HepG2 (cell line): Measurements from ENCODE around the gene USP17L22. TPM values are rescaled to one million over a fixed set of nuclear protein-coding genes. Genes with fewer than 3 reads are reported as not detected.
A peak's percentile ranks its signal among the peaks of the same experiment; 100 is the strongest.
"Not testable (repeated sequence)": the region's sequence is repeated elsewhere in the genome, so short reads cannot be mapped to it uniquely, and the experiment has no call there.

Experiments used
- ATAC-seq: fragments of 200-7000 bp; cut with Tn5 transposase; 3 replicates; pipeline ENCODE4 v1.9.1; 2020; ENCODE audit warnings: mild to moderate bottlenecking, moderate library complexity
- Bru-seq: library from RNA; stranded (reverse); fragments of 400-500 nt; gene quantifications from one replicate; lab custom pipeline; 2021; lab: Mats Ljungman, UMichigan
- BruChase-seq, 2 experiments: library from RNA; stranded (reverse); fragments of 400-500 nt; gene quantifications; one replicate each; lab custom pipeline; 2021; lab: Mats Ljungman, UMichigan
- BruUV-seq: library from RNA; stranded (reverse); fragments of 400-500 nt; replicated peaks from 2 replicates; lab custom pipeline; 2021; lab: Mats Ljungman, UMichigan
- CTCF ChIA-PET: fragments of 300-600 bp; formaldehyde crosslinking; extraction: SDS; loops from one replicate; lab custom pipeline; 2021; ENCODE audit warnings: low total read pairs, inconsistent platforms, low intra/inter-chr PET ratio; lab: Yijun Ruan, JAX
- POLR2A ChIA-PET: fragments of 350-600 bp; sonication (Branson Sonifier 250); formaldehyde crosslinking; loops from one replicate; lab custom pipeline; 2020; ENCODE audit warnings: antibody characterized with exemption, inconsistent platforms; lab: Yijun Ruan, JAX
- DNase-seq: peaks from one replicate; pipeline ENCODE4 v3.0.0-alpha.2; 2015; ENCODE audit warnings: low spot score
- FAIRE-seq: peaks from 3 replicates; lab custom pipeline; 2011; peaks lifted over from hg19 to GRCh38; lab: Jason Lieb, UNC
- H2AFZ ChIP-seq: one replicate; pipeline ENCODE4 v1.6.1; 2011; ENCODE audit warnings: low read length, inconsistent platforms
- H3K27ac ChIP-seq: fragments of 300-600 bp; 3 replicates; pipeline ENCODE4 v1.8.0; 2011; ENCODE audit warnings: mixed run types, mild to moderate bottlenecking, mixed read lengths, low read length, inconsistent platforms; ENCODE audit not compliant: insufficient read depth; ENCODE audit errors: extremely low read length
- H3K27me3 ChIP-seq, 2 experiments: fragments of 200-600 bp in 1 of 2; 2 replicates in 1 of 2; 3 replicates in 1 of 2; pipeline versions ENCODE4 v1.6.0 to v1.8.0; 2011; ENCODE audit warnings: low read length in 2 of 2, mild to moderate bottlenecking in 2 of 2, moderate library complexity in 2 of 2, inconsistent platforms in 1 of 2; ENCODE audit not compliant: insufficient read depth in 2 of 2, control insufficient read depth in 1 of 2
- H3K36me3 ChIP-seq, 2 experiments: fragments of 200-600 bp in 1 of 2; replicated peaks in 1 of 2; 2 replicates in 1 of 2; 3 replicates in 1 of 2; pipeline versions ENCODE4 v1.5.1 to v1.8.0; 2011; ENCODE audit warnings: low read length in 2 of 2, inconsistent platforms in 1 of 2; ENCODE audit not compliant: insufficient read depth in 2 of 2, control insufficient read depth in 1 of 2
- H3K4me1 ChIP-seq: 2 replicates; pipeline ENCODE4 v1.5.1; 2012; ENCODE audit warnings: low read length, inconsistent platforms; ENCODE audit not compliant: insufficient read depth
- H3K4me2 ChIP-seq: 2 replicates; pipeline ENCODE4 v1.6.0; 2011; ENCODE audit warnings: low read depth, low read length, inconsistent platforms
- H3K4me3 ChIP-seq, 3 experiments: fragments of 200-600 bp in 1 of 3; sonication (generic), shearing (Covaris generic) in 1 of 3; replicated peaks in 1 of 3; 2 replicates each; pipeline ENCODE4 v1.5.1; 2011 to 2016; ENCODE audit warnings: low read length in 3 of 3, inconsistent platforms in 2 of 3, low read depth in 2 of 3, mild to moderate bottlenecking in 2 of 3, control low read depth in 1 of 3, mixed read lengths in 1 of 3; ENCODE audit not compliant: insufficient read depth in 1 of 3
- H3K79me2 ChIP-seq: one replicate; pipeline ENCODE4 v1.6.1; 2011; ENCODE audit warnings: low read length, inconsistent platforms; ENCODE audit not compliant: insufficient read depth
- H3K9ac ChIP-seq: 2 replicates; pipeline ENCODE4 v1.6.0; 2011; ENCODE audit warnings: mild to moderate bottlenecking, low read depth, low read length, inconsistent platforms; ENCODE audit not compliant: insufficient read depth
- H3K9me3 ChIP-seq: 2 replicates; pipeline ENCODE4 v1.5.1; 2012; ENCODE audit warnings: mild to moderate bottlenecking, low read length
- H4K20me1 ChIP-seq: 2 replicates; pipeline ENCODE4 v1.6.0; 2011; ENCODE audit warnings: inconsistent platforms, mild to moderate bottlenecking, low read length, moderate library complexity; ENCODE audit not compliant: insufficient read depth
- WGBS: methylation state at CpG from one replicate; pipeline ENCODE4 v1.1.6; 2017; ENCODE audit warnings: low lambda C conversion rate; 5-methylcytosine and 5-hydroxymethylcytosine counted together
- in situ Hi-C: cut with HindIII; loops from 2 replicates; pipeline ENCODE4 v1.10.0; 2017; ENCODE audit warnings: low pct_unique_long_range_greater_than_20kb; ENCODE audit not compliant: extremely low pct_ligation_motif_present
- intact Hi-C: fragments of 100-400 bp; cut with micrococcal nuclease; formaldehyde crosslinking; loops from one replicate; pipeline ENCODE4 v1.10.0; 2022; ENCODE audit not compliant: unreplicated experiment
- long read RNA-seq, 2 experiments: library from RNA in 1 of 2; library from polyadenylated mRNA in 1 of 2; stranded (forward) in 1 of 2; unstranded in 1 of 2; transcript quantifications; one replicate each; pipeline ENCODE4 v2.0.0, GENCODE V29; 2019 to 2022
- polyA minus RNA-seq, 3 experiments: library from RNA; depleted of rRNA, polyadenylated mRNA; stranded (reverse); fragments of >200 nt; gene quantifications; 2 replicates each; pipeline ENCODE4 v1.2.3, GENCODE V29; 2011; ENCODE audit warnings: low replicate concordance in 1 of 3
- polyA plus RNA-seq, 8 experiments: library from polyadenylated mRNA; depleted of rRNA in 3 of 8; stranded (reverse) in 7 of 8; unstranded in 1 of 8; fragments of >200 nt; fragmentation: Illumina TruSeq in 4 of 8; extraction: Trizol in 4 of 8; gene quantifications; 2 replicates each; pipeline versions ENCODE4 v1.2.1 to v1.2.3, GENCODE V29; 2011 to 2016; ENCODE audit warnings: low read depth in 4 of 8, missing spikeins in 1 of 8, mixed read lengths in 1 of 8; ENCODE audit not compliant: insufficient read depth in 1 of 8
- total RNA-seq, 5 experiments: library from RNA; depleted of rRNA; stranded (reverse); fragments of >200 nt; fragmentation: Illumina TruSeq; extraction: Trizol; gene quantifications; 2 replicates each; pipeline ENCODE4 v1.2.3, GENCODE V29; 2016; ENCODE audit warnings: low read depth in 1 of 5

Gene USP17L22, protein sequence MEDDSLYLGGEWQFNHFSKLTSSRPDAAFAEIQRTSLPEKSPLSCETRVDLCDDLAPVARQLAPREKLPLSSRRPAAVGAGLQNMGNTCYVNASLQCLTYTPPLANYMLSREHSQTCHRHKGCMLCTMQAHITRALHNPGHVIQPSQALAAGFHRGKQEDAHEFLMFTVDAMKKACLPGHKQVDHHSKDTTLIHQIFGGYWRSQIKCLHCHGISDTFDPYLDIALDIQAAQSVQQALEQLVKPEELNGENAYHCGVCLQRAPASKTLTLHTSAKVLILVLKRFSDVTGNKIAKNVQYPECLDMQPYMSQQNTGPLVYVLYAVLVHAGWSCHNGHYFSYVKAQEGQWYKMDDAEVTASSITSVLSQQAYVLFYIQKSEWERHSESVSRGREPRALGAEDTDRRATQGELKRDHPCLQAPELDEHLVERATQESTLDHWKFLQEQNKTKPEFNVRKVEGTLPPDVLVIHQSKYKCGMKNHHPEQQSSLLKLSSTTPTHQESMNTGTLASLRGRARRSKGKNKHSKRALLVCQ
- total RNA-seq (2016; rRNA removed; fragmentation: Illumina TruSeq; extraction: Trizol) (not detected in 2 replicates), polyA plus RNA-seq (2011; rRNA removed) (not detected in 2 replicates), polyA minus RNA-seq (2011; rRNA and poly(A)+ RNA removed; ENCODE audit: low replicate concordance) (not detected in 2 replicates), Bru-seq, nascent RNA (not detected), BruChase-seq, experiment 1, labeled RNA remaining after a 6-hour chase (not detected), BruChase-seq, experiment 2, labeled RNA remaining after a 2-hour chase (not detected)
- total RNA-seq (2016; cell fraction: cytosol; rRNA removed; fragmentation: Illumina TruSeq; extraction: Trizol; ENCODE audit: low read depth): not detected in 2 replicates
- not detected in 2 replicates for total RNA-seq (2016; cell fraction: insoluble cytoplasmic fraction; rRNA removed; fragmentation: Illumina TruSeq; extraction: Trizol)
- total RNA-seq (2016; cell fraction: membrane; rRNA removed; fragmentation: Illumina TruSeq; extraction: Trizol): not detected in 2 replicates
- not detected in 2 replicates for total RNA-seq (2016; cell fraction: nucleus; rRNA removed; fragmentation: Illumina TruSeq; extraction: Trizol)
- not detected in 2 replicates for polyA plus RNA-seq (2011; cell fraction: cytosol; rRNA removed)
- not detected in 2 replicates for polyA plus RNA-seq (2011; cell fraction: nucleus; rRNA removed)
- polyA plus RNA-seq (2012): not detected in 2 replicates
- not detected in 2 replicates for polyA plus RNA-seq (2016; cell fraction: cytosol; fragmentation: Illumina TruSeq; extraction: Trizol; ENCODE audit: low read depth)
- not detected in 2 replicates for polyA plus RNA-seq (2016; cell fraction: insoluble cytoplasmic fraction; fragmentation: Illumina TruSeq; extraction: Trizol; ENCODE audit: low read depth)
- not detected in 2 replicates for polyA plus RNA-seq (2016; cell fraction: membrane; fragmentation: Illumina TruSeq; extraction: Trizol; ENCODE audit: low read depth)
- not detected in 2 replicates for polyA plus RNA-seq (2016; cell fraction: nucleus; fragmentation: Illumina TruSeq; extraction: Trizol; ENCODE audit: insufficient read depth, low read depth)
- not detected in 2 replicates for polyA minus RNA-seq (2011; cell fraction: cytosol; rRNA and poly(A)+ RNA removed)
- not detected in 2 replicates for polyA minus RNA-seq (2011; cell fraction: nucleus; rRNA and poly(A)+ RNA removed)
- long read RNA-seq, experiment 1: 0 reads
- long read RNA-seq, experiment 2: 0 reads

GRCh38 chr4:9267319-9267718 is at the start of gene USP17L22:
Gene USP17L22 (plus strand): TSS chr4:9267619. CDS start chr4:9267619, 0 bp downstream.
- H3K4me3 ChIP-seq, H3K9ac ChIP-seq: not testable (repeated sequence)

GRCh38 chr4:9219852-9220251 is 47.6 kb upstream of the USP17L22 start, which contains the start of gene USP17L12:
Gene USP17L12 (plus strand): TSS chr4:9220152. CDS start chr4:9220152, 0 bp downstream.
- H4K20me1 ChIP-seq, in situ Hi-C loops, H3K9ac ChIP-seq, H3K36me3 ChIP-seq, H3K4me2 ChIP-seq, H3K4me1 ChIP-seq, H2AFZ ChIP-seq, intact Hi-C loops, H3K27me3 ChIP-seq, H3K27ac ChIP-seq, CTCF ChIA-PET, POLR2A ChIA-PET, H3K9me3 ChIP-seq, ATAC-seq, BruUV-seq, H3K4me3 ChIP-seq, FAIRE-seq, DNase-seq, H3K79me2 ChIP-seq: not testable (repeated sequence)
- no CpG with 5 or more reads among the region's 13 CpGs for WGBS

More at GRCh38 chr4:9267319-9267718, at the start of gene USP17L22:
- CTCF ChIA-PET, POLR2A ChIA-PET, ATAC-seq, intact Hi-C loops, H2AFZ ChIP-seq, H3K27ac ChIP-seq, H3K36me3 ChIP-seq, DNase-seq, BruUV-seq, H3K79me2 ChIP-seq, FAIRE-seq, H3K27me3 ChIP-seq, in situ Hi-C loops, H3K4me2 ChIP-seq, H3K9me3 ChIP-seq, H4K20me1 ChIP-seq, H3K4me1 ChIP-seq: not testable (repeated sequence)
- no CpG with 5 or more reads among the region's 15 CpGs for WGBS

GRCh38 chr4:9224596-9224995 is 42.8 kb upstream of the USP17L22 start, which contains the start of gene USP17L13:
Gene USP17L13 (plus strand): TSS chr4:9224896. CDS start chr4:9224896, 0 bp downstream.
- no CpG with 5 or more reads among the region's 14 CpGs for WGBS
- in situ Hi-C loops, DNase-seq, H3K9ac ChIP-seq, CTCF ChIA-PET, H3K79me2 ChIP-seq, H3K27ac ChIP-seq, H3K4me3 ChIP-seq, POLR2A ChIA-PET, H2AFZ ChIP-seq, H3K4me1 ChIP-seq, H3K36me3 ChIP-seq, H3K4me2 ChIP-seq, BruUV-seq, ATAC-seq, H3K27me3 ChIP-seq, H3K9me3 ChIP-seq, H4K20me1 ChIP-seq, intact Hi-C loops: not testable (repeated sequence)
- peak; percentile 28 for FAIRE-seq
